ENCODE measurements around the gene TANGO6.

- no peak for TF ChIP-seq EHMT2 (IDR thresholded peaks at IDR 0.05; ENCODE audit: low read depth)
- TF ChIP-seq CTCF (IDR thresholded peaks at IDR 0.05) = no peak
- no peak for TF ChIP-seq JUNB (IDR thresholded peaks at IDR 0.05)
- TF ChIP-seq MAX (IDR thresholded peaks at IDR 0.05) = no peak
Observed at GRCh38 chr16:68931196-68931595, 87.9 kb downstream of the TANGO6 start.
